ENCODE measurements around the gene SNX4.

- TF ChIP-seq, protein P1, sequence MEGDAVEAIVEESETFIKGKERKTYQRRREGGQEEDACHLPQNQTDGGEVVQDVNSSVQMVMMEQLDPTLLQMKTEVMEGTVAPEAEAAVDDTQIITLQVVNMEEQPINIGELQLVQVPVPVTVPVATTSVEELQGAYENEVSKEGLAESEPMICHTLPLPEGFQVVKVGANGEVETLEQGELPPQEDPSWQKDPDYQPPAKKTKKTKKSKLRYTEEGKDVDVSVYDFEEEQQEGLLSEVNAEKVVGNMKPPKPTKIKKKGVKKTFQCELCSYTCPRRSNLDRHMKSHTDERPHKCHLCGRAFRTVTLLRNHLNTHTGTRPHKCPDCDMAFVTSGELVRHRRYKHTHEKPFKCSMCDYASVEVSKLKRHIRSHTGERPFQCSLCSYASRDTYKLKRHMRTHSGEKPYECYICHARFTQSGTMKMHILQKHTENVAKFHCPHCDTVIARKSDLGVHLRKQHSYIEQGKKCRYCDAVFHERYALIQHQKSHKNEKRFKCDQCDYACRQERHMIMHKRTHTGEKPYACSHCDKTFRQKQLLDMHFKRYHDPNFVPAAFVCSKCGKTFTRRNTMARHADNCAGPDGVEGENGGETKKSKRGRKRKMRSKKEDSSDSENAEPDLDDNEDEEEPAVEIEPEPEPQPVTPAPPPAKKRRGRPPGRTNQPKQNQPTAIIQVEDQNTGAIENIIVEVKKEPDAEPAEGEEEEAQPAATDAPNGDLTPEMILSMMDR (IDR thresholded peaks at IDR 0.05): no peak
- TF ChIP-seq, protein P2, sequence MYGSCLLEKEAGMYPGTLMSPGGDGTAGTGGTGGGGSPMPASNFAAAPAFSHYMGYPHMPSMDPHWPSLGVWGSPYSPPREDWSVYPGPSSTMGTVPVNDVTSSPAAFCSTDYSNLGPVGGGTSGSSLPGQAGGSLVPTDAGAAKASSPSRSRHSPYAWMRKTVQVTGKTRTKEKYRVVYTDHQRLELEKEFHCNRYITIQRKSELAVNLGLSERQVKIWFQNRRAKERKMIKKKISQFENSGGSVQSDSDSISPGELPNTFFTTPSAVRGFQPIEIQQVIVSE (CRISPR knock-in tag; IDR thresholded peaks at IDR 0.05; ENCODE audit: borderline replicate concordance): no peak
- TF ChIP-seq ZNF263 (CRISPR knock-in tag; IDR thresholded peaks at IDR 0.05; ENCODE audit: low read depth) (no peak), CBFB (CRISPR knock-in tag; IDR thresholded peaks at IDR 0.05; ENCODE audit: low read depth) (no peak), ERG (CRISPR knock-in tag; IDR thresholded peaks at IDR 0.05) (no peak), JUN (CRISPR knock-in tag; IDR thresholded peaks at IDR 0.05) (no peak), SP1 (CRISPR knock-in tag; conservative IDR thresholded peaks at IDR 0.05) (no peak; the same call in 1 of the 2 replicates), TEAD4 (CRISPR knock-in tag; IDR thresholded peaks at IDR 0.05) (no peak), HMGA2 (CRISPR knock-in tag; IDR thresholded peaks at IDR 0.05) (no peak), ZNF281 (CRISPR knock-in tag; IDR thresholded peaks at IDR 0.05) (no peak), ZNF512 (CRISPR knock-in tag; IDR thresholded peaks at IDR 0.05; ENCODE audit: borderline replicate concordance) (no peak), RELA (CRISPR knock-in tag; IDR thresholded peaks at IDR 0.05; ENCODE audit: borderline replicate concordance) (no peak)
- TF ChIP-seq, protein P3, sequence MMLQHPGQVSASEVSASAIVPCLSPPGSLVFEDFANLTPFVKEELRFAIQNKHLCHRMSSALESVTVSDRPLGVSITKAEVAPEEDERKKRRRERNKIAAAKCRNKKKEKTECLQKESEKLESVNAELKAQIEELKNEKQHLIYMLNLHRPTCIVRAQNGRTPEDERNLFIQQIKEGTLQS (CRISPR knock-in tag; conservative IDR thresholded peaks at IDR 0.05): no peak
Measured at GRCh38 chr3:125519678-125520562, at the start of gene SNX4.

Data from WTC11 (cell line).